Trophoblast cell (in vitro differentiated cells and primary cell): ENCODE data around the gene CCR5AS.
A peak's percentile ranks its signal among the peaks of the same experiment; 100 is the strongest.

Source experiments
- DNase-seq, 2 donors: peaks; one replicate each; pipeline ENCODE4 v3.0.0-alpha.2; 2016
- H2AFZ ChIP-seq: 2 replicates; pipeline ENCODE4 v1.6.1; 2013; ENCODE audit warnings: low read length, moderate library complexity, mild to moderate bottlenecking; ENCODE audit not compliant: insufficient read depth, poor library complexity
- H2AK5ac ChIP-seq: 2 replicates; pipeline ENCODE4 v1.6.1; 2013; ENCODE audit warnings: mild to moderate bottlenecking, low read length
- H2BK120ac ChIP-seq: 2 replicates; pipeline ENCODE4 v1.6.1; 2013; ENCODE audit warnings: low read length, mild to moderate bottlenecking, moderate library complexity; ENCODE audit not compliant: insufficient read depth, poor library complexity
- H2BK12ac ChIP-seq: 2 replicates; pipeline ENCODE4 v1.6.1; 2013; ENCODE audit warnings: mild to moderate bottlenecking, low read length, moderate library complexity
- H2BK5ac ChIP-seq: 2 replicates; pipeline ENCODE4 v1.6.1; 2013; ENCODE audit warnings: low read length, low read depth, moderate library complexity, mild to moderate bottlenecking; ENCODE audit not compliant: poor library complexity
- H3K14ac ChIP-seq: 2 replicates; pipeline ENCODE4 v1.6.1; 2013; ENCODE audit warnings: mild to moderate bottlenecking, low read length
- H3K18ac ChIP-seq: 2 replicates; pipeline ENCODE4 v1.6.1; 2013; ENCODE audit warnings: mild to moderate bottlenecking, low read length
- H3K23ac ChIP-seq: 2 replicates; pipeline ENCODE4 v1.6.1; 2013; ENCODE audit warnings: low read length
- H3K27ac ChIP-seq: 2 replicates; pipeline ENCODE4 v1.5.1; 2013; ENCODE audit warnings: low read depth, mild to moderate bottlenecking, inconsistent platforms, low read length, moderate library complexity
- H3K27me3 ChIP-seq: 2 replicates; pipeline ENCODE4 v1.6.1; 2013; ENCODE audit warnings: inconsistent platforms, mild to moderate bottlenecking, low read length, moderate library complexity; ENCODE audit not compliant: insufficient read depth
- H3K36me3 ChIP-seq, 2 experiments: 1 replicate in 1 of 2; 2 replicates in 1 of 2; pipeline ENCODE4 v1.6.1; 2013; ENCODE audit warnings: low read length in 2 of 2, mild to moderate bottlenecking in 2 of 2, moderate library complexity in 1 of 2; ENCODE audit not compliant: insufficient read depth in 2 of 2, control insufficient read depth in 1 of 2
- H3K4ac ChIP-seq: 2 replicates; pipeline ENCODE4 v1.6.1; 2013; ENCODE audit warnings: low read depth, mild to moderate bottlenecking, low read length, moderate library complexity
- H3K4me1 ChIP-seq, 2 experiments: 1 replicate in 1 of 2; 2 replicates in 1 of 2; pipeline ENCODE4 v1.6.1; 2013; ENCODE audit warnings: low read length in 2 of 2, mild to moderate bottlenecking in 2 of 2, moderate library complexity in 1 of 2; ENCODE audit not compliant: insufficient read depth in 2 of 2, control insufficient read depth in 1 of 2
- H3K4me2 ChIP-seq: 2 replicates; pipeline ENCODE4 v1.6.1; 2013; ENCODE audit warnings: inconsistent platforms, mild to moderate bottlenecking, low read length, moderate library complexity
- H3K4me3 ChIP-seq: 2 replicates; pipeline ENCODE4 v1.5.1; 2013; ENCODE audit warnings: mild to moderate bottlenecking, low read depth, low read length, inconsistent platforms
- H3K79me1 ChIP-seq: one replicate; pipeline ENCODE4 v1.6.1; 2013; ENCODE audit warnings: low read length
- H3K79me2 ChIP-seq: 2 replicates; pipeline ENCODE4 v1.6.1; 2013; ENCODE audit warnings: low read length, mild to moderate bottlenecking; ENCODE audit not compliant: control insufficient read depth, insufficient read depth, poor library complexity
- H3K9ac ChIP-seq: 2 replicates; pipeline ENCODE4 v1.6.1; 2013; ENCODE audit warnings: mild to moderate bottlenecking, low read length
- H3K9me3 ChIP-seq: 2 replicates; pipeline ENCODE4 v1.6.1; 2013; ENCODE audit warnings: low read depth, mild to moderate bottlenecking, control low read depth, inconsistent platforms, low read length; ENCODE audit not compliant: insufficient read depth
- H4K12ac ChIP-seq: 2 replicates; pipeline ENCODE4 v1.6.1; 2013; ENCODE audit warnings: low read depth, mild to moderate bottlenecking, low read length, moderate library complexity
- H4K8ac ChIP-seq: 2 replicates; pipeline ENCODE4 v1.6.1; 2013; ENCODE audit warnings: low read depth, mild to moderate bottlenecking, low read length, moderate library complexity
- H4K91ac ChIP-seq: one replicate; pipeline ENCODE4 v1.6.1; 2013; ENCODE audit warnings: low read depth, mild to moderate bottlenecking, low read length, moderate library complexity
- WGBS: extraction: QIAGEN DNeasy Blood & Tissue Kit; methylation state at CpG from one replicate; pipeline ENCODE4 v1.1.7; 2013; ENCODE audit warnings: missing lambda C conversion rate; ENCODE audit not compliant: insufficient read length, insufficient coverage; ENCODE audit errors: extremely low coverage; 5-methylcytosine and 5-hydroxymethylcytosine counted together

CCR5AS gene

DNA sequence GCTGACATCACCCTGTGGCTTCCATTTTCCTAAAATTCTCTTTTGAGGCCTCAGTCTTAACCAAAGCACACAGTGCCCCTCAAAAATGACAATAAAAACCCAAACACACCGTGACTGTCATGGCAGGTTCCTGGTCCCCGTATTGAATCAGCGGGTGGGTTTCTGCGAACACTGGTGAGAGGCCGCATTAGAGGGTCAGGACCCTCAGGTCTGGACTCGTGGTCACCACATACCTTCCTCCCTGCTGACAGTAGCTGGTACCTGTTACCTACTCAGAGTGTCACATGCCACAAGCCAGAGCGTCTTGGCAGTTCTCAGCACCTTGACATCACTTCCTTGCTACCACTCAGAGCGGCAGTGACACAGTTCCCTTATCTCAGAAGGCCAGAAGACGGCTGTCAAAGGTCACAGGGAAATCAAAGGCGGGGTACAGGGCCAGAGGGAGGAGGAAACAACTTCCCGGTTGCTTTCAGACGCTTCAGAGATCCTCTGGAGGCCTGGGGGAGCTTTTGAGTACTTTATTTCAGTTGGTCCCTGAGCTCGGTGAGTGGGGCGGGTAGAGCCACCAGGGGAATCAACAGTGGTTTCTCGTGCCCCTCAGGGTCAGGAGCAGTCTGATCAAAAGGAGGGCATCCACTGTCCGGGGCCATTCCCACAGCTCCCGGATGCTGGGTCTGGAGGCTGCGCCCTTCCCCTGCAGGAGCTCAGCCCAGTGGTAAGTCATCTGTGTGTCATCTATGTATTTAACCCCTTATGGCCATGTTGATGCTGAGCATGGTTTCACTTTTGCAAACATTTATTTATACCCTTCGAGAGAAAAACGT is at the start of gene CCR5AS, which contains the start of gene CCRL2:
Gene CCR5AS, minus strand, starts transcription at position 279 of the 824 bp plus-strand sequence.
Gene CCRL2, plus strand, starts transcription at position 472 of the 824 bp plus-strand sequence. CDS start 821 bp downstream, outside the sequence.
- Histone ChIP-seq H3K27ac (no peak within 1 kb of the TSS), H2BK5ac (no peak within 1 kb of the TSS), H2BK12ac (no peak within 1 kb of the TSS), H4K12ac (no peak within 1 kb of the TSS), H4K91ac (no peak within 1 kb of the TSS), H3K9ac (no peak within 1 kb of the TSS), H3K14ac (no peak within 1 kb of the TSS), H3K27me3 (no peaks in the 10 kb centered on the region), H3K18ac (no peak within 1 kb of the TSS), H3K4me1 (peaks cover 0 to 2% of the 10 kb centered on the region in 2 experiments), H3K9me3 (no peaks in the 10 kb centered on the region), H2BK120ac (no peak within 1 kb of the TSS), H3K23ac (no peak within 1 kb of the TSS), H3K36me3 (no peaks in the 10 kb centered on the region), H3K4me2 (no peak within 1 kb of the TSS), H3K79me1 (no peaks in the 10 kb centered on the region), H2AK5ac (no peak within 1 kb of the TSS), H3K4me3 (no peak within 1 kb of the TSS), H3K79me2 (no peaks in the 10 kb centered on the region), H2AFZ (no peak within 1 kb of the TSS), H4K8ac (no peak within 1 kb of the TSS), H3K4ac (no peak within 1 kb of the TSS)
- peak; percentile 28 to 39 for DNase-seq
- no CpG with 5 or more reads among the region's 20 CpGs for WGBS

- no peak overlapping the region for H2BK12ac ChIP-seq
- H2AFZ ChIP-seq = no peak overlapping the region
- no peak overlapping the region for H3K4me3 ChIP-seq
- H3K9ac ChIP-seq = no peak overlapping the region
- H3K9me3 ChIP-seq = peaks cover 1% of the 10 kb centered on the region
- no peak for DNase-seq
- no peak overlapping the region for H3K4me2 ChIP-seq
- H3K36me3 ChIP-seq = no peaks in the 10 kb centered on the region
- no peak overlapping the region for H4K8ac ChIP-seq
- WGBS = no CpG with 5 or more reads among the region's 14 CpGs
- no peak overlapping the region for H4K91ac ChIP-seq
- H3K79me2 ChIP-seq = no peaks in the 10 kb centered on the region
- H3K23ac ChIP-seq = no peak overlapping the region
- no peaks in the 10 kb centered on the region for H3K79me1 ChIP-seq
- H3K27ac ChIP-seq = no peak overlapping the region
- no peak overlapping the region for H2AK5ac ChIP-seq
- H3K27me3 ChIP-seq = no peaks in the 10 kb centered on the region
- H2BK5ac ChIP-seq = no peak overlapping the region
- H3K14ac ChIP-seq = no peak overlapping the region
- H4K12ac ChIP-seq = no peak overlapping the region
- no peak overlapping the region for H2BK120ac ChIP-seq
- H3K18ac ChIP-seq = no peak overlapping the region
- H3K4me1 ChIP-seq = no peaks in the 10 kb centered on the region
- H3K4ac ChIP-seq = no peak overlapping the region
These were observed 49.3 kb upstream of the CCR5AS start for GRCh38 chr3:46456118-46456517.

GRCh38 chr3:46455231-46456115 is 48.6 kb upstream of the CCR5AS start:
- no peak overlapping the region for H3K4ac ChIP-seq
- H3K18ac ChIP-seq = no peak overlapping the region
- H3K9ac ChIP-seq = no peak overlapping the region
- no peak for DNase-seq
- H3K79me1 ChIP-seq = no peaks in the 10 kb centered on the region
- H2BK120ac ChIP-seq = no peak overlapping the region
- H4K12ac ChIP-seq = no peak overlapping the region
- no peak overlapping the region for H3K27ac ChIP-seq
- no peak overlapping the region for H2BK5ac ChIP-seq
- H3K36me3 ChIP-seq = no peaks in the 10 kb centered on the region
- no peaks in the 10 kb centered on the region for H3K79me2 ChIP-seq
- H3K9me3 ChIP-seq = peaks cover 1% of the 10 kb centered on the region
- no peak overlapping the region for H3K23ac ChIP-seq
- H2AK5ac ChIP-seq = no peak overlapping the region
- H2AFZ ChIP-seq = no peak overlapping the region
- no peak overlapping the region for H4K91ac ChIP-seq
- no peak overlapping the region for H4K8ac ChIP-seq
- no CpG with 5 or more reads among the region's 21 CpGs for WGBS
- no peak overlapping the region for H3K4me2 ChIP-seq
- H3K27me3 ChIP-seq = no peaks in the 10 kb centered on the region
- no peak overlapping the region for H2BK12ac ChIP-seq
- H3K14ac ChIP-seq = no peak overlapping the region
- no peak overlapping the region for H3K4me3 ChIP-seq
- H3K4me1 ChIP-seq = peaks cover under 1 to 3% of the 10 kb centered on the region in 2 experiments

DNA sequence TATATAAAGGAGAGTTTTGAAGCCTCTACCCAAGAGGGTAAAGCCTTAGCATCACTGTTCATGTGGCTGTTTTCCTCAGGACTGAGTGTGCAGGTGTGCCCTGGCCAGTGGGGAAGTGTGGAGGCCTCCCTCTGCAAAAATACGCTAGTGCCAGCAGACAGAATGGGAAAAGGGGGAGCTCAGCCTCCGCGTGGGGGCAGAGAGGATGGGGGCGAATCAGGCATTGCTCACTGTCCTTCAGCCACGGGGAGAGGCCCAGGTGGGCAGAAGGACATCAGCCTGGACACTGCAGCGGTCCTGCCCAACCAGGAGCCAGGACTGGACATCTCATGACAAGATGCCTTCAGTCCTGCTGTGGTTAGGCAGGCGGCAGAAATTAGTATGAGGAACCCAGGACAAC is 47.7 kb upstream of the CCR5AS start:
- H3K9me3 ChIP-seq = peaks cover 1% of the 10 kb centered on the region
- peaks cover 3 to 4% of the 10 kb centered on the region in 2 experiments for H3K4me1 ChIP-seq
- no peak overlapping the region for H4K91ac ChIP-seq
- H3K4me2 ChIP-seq = no peak overlapping the region
- no peak overlapping the region for H3K18ac ChIP-seq
- H3K4ac ChIP-seq = no peak overlapping the region
- H3K79me1 ChIP-seq = no peaks in the 10 kb centered on the region
- no peak overlapping the region for H2AK5ac ChIP-seq
- H3K27ac ChIP-seq = no peak overlapping the region
- no peak overlapping the region for H3K23ac ChIP-seq
- no peak overlapping the region for H2BK120ac ChIP-seq
- no peak overlapping the region for H3K4me3 ChIP-seq
- no peak overlapping the region for H3K9ac ChIP-seq
- H3K36me3 ChIP-seq = no peaks in the 10 kb centered on the region
- H2BK5ac ChIP-seq = no peak overlapping the region
- no peak overlapping the region for H4K12ac ChIP-seq
- H4K8ac ChIP-seq = no peak overlapping the region
- no peak for DNase-seq
- no peaks in the 10 kb centered on the region for H3K79me2 ChIP-seq
- no peak overlapping the region for H2AFZ ChIP-seq
- H3K14ac ChIP-seq = no peak overlapping the region
- no peak overlapping the region for H2BK12ac ChIP-seq
- WGBS = no CpG with 5 or more reads among the region's 7 CpGs
- H3K27me3 ChIP-seq = no peaks in the 10 kb centered on the region
